NCI-H1048 (cell line): ENCODE measurements around the gene C11orf91.
"Not testable (repeated sequence)": the region's sequence is repeated elsewhere in the genome, so short reads cannot be mapped to it uniquely, and the experiment has no call there.

Source experiments
- DNase-seq: peaks from one replicate; lab custom pipeline; 2025; lab: John Stamatoyannopoulos, UW

The C11orf91 gene

DNA sequence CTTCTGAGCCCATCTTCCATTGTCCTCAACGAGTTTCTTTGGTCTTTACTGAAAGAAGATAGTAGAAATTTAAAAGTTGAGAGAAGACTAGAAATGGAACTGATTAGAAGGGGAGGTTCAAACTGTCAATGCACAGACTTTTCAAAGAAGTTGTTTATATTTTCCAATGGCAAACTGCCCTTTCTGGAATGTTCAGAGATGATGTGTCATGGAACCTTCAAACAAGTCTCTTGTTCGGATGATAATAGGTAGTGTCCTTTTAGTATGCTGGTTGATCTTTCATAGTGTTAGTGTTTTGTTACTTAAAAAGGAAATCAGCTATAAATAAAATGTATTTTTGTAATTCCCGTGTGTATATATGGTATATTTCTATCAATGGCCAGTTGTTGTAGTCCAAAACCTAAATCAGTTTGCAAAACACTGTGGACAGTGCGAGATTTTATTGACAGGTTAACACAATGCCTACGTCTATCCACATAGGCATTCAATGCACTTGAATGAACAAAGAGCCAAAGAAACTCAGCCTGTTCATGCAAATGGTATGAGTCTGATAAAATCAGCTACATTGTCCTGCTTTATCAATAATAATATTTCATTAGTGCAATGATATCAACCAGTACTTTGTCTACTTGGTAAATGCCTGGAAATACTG, 30.9 kb downstream of the C11orf91 start:
- no peak for DNase-seq

DNA sequence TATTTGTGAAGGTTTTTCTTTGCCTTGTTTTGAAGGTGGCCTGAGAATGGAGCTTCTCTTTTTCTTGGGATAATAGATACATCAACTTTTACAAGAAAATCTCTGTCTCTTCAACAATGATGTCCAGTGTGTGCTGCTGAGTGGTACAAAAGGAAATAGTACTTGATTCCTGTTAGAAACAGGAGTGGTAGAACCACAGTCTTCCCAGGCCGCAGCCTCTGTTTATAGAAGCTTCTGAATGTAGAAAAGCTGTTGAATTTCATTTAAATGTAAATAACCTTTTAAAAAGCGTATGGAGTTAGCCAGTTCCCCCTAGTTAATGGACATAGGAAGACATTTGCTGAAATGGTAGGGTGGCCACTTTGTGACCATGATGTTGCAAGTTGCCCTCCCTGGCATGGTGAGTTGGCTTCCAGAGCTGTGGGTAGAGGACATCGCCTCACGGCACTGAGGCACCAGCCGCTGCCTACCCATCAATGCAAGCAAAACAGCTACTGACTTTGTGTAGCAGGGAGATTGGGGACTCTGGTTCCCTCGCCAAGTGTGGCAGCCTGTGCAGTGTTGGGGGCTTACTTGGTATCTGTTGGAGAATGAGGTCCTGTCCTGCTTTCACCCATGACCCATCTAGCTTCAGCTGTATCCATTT, 31.6 kb downstream of the C11orf91 start:
- no peak for DNase-seq

DNA sequence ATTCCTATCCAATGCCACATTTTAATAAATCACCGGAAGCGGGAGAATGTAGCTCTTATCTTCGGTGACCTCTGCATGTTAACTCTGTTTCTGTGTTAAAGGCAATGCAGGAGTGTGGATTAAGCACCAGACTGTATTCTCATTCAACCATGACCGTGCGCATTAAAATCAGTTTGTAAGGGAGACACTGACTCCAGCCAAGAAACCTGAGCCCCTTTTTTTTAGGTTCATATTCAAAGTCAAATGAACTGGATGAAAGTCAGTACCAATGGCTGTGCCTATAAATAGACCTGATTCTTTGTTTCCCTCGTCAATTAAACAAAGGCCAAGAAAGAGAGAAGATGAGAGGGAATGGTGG, 32.2 kb downstream of the C11orf91 start:
- DNase-seq: no peak

DNA sequence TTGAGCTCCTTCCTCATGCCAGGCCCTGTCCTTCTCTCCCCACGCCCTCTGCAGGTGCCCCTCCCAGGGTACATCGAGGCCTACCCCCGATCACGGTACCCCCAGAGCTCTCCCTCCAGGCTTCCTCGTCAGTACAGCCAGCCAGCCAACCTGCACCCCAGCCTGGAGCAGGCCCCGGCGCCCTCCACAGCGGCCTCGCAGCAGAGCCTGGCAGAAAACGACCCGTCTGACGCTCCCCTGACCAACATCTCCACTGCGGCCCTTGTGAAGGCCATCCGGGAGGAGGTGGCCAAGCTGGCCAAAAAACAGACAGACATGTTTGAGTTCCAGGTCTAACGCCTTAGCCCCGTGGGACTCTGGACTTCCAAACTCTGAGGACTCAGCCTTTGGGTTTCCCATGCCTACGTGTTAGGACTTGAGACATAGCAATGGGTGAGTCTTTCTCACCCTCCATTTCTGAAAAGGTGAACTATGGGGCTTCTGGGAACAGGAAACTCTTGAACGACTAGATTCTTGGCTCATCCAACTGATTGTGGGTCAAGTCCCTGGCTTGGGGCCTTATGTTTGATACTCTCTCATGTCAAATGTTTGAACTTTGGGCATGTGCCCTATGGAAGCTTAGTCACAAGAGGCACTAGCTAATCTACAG, 32.7 kb downstream of the C11orf91 start:
- DNase-seq: no peak

DNA sequence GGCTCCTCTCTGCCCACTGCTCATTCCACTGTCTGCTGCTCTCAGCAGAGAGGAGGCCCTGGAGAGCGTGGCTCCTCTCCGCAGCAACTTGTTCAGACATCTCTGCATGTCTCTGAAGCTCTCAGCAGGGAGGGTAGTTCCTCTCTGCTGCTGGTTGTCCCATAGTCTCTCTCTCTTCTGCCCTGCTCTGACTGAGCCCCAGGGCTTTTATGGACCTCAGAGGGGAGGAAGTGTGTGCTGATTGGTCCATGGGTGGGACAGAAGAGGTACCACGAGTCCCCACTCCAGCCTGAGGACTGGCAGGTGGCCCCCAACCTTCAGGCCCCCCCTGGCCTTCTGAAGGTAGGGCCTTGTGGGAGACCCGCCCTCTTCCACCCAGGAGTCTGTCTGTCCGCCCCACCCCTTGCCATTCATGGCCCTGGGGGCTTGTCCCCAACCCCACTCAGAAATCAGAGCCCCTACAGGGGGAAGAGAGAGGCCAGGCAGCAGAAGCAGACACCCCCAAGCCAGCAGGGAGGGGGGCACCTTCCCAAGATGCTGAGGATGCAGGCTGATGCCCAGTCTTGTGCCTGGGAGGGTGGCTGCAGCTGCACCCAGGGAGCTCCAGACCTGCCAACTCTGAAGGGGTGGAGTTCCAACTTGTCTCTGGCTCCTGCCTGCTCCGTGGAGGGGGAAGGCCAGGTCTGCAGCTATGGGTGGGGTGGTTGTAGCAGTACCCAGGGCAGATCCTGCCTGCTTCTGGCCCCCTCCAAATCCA, 35.1 kb downstream of the C11orf91 start:
- no peak for DNase-seq

DNA sequence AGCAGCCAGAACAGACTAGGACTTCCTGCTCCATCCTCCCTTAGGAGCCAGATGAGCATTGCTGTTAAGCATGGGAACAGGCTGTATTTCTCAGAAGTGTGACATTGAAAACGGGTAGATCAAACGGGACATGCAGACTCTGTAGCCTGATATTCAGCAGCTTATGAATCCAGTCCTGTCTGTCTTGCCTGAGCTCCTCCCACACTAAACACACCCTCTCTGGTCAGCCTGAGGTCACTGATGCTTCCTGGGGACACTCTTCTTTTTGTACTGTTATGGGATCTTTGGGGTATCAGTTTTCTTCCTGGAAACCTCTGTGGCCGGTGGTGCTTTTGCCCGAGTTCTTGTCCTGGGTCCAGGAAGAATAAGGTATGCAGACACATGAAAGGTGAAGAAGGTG, 35.8 kb downstream of the C11orf91 start:
- no peak for DNase-seq

DNA sequence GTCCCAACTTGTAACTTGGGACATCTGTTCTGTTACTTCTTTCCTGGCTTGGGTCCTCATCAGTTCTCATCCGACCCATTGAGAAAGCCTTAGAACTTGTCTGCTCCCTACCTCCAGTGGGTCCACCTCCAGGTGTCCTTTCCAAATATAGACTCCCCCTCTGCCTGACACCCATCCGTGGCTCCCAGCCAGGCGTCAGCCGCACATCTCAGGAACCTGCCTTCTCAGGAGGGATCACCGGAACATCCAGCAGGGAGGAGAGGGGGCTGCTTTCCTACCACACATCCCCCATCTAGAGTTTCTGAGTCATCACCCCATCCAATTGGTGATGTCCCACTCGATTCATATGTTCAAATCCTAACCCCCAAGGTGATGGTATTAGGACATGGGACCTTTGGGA, 36.5 kb downstream of the C11orf91 start:
- DNase-seq: no peak

DNA sequence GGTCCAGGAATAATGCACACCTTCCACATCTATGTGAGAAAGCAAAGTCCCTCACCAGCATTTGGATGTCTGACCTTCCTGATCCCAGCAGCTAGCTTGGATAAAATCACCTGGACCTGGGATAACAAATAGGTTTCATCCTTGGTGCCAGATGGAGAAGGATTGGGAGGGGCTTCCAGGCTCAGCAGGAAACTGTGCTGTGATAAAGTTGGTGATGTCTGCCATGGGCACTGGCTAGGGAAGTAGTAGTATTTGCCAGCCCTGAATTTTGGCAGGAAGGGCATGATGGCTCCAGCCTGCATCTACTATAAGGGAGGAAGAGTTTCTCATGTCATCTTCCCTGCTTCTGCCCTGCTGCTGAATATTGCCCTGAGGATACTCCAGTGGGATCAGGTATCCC, 37.5 kb downstream of the C11orf91 start:
- DNase-seq: no peak

DNA sequence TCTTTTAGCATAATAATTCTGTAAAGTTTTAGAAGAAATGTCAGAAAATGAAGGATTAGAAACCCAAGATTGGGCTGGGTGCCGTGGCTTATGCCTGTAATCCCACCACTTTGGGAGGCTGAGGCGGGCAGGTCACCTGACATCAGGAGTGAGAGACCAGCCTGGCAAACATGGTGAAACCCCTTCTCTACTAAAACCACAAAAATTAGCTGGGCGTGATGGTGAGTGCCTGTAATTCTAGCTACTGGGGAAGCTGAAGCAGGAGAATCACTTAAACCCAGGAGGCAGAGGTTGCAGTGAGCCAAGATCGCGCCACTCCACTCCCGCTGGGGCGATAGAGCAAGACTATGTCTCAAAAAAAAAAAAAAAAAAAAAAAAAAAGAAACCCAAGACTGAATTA, 39.1 kb downstream of the C11orf91 start:
- DNase-seq: not testable (repeated sequence)

DNA sequence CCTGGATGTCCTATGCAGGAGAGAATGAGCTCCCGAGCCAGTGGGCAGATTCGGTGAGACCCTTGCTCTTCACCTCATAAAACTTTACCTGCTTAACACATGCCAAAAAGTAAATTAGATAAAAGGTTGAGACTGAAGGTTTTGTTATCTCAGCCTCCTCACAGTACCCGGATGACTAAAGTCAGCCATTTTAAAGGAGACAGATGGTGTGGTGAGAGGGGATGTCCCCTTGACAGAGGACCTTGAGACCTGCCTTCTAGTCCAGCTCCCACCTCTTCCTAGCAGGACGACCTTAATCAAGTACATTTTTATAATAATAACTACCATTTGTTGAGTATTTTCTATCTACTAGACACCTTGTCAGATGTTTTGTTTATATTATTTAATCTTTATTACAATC, 39.7 kb downstream of the C11orf91 start:
- DNase-seq: no peak

DNA sequence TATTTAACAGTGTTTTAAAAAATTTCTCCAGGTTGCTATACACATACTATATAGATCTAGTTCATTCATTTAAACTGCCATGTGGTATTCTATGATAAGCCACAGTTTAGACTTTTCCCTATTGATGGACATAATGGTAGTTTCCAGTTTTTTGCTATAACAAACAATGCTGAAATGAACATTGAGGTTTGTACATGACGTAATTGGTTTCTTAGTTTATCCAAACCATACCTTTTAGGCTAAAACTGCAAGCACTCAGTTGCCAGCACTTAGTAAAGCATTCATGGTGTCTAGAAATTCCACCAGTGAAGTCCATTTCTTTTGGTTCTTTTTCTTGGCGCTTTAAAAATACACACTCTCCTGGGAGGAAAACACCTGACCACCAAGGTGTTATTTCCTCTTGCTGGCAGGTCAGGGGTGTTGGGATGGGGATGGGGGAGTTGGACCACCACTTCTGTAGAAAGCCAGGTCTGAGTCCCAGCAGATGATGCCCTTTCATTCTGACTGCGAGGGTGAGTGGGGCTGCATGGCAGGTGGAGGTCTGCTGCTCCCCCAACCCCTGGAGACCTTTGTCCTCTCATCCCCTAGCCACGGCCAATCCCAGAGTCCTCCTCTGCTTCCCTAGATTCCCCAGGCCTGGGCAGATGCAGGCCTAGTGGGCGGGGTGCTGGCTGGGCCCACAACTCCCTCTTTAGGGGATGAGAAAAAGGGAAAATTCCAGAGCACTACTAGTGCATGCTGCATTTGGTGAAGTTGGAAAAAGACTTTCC, 41.1 kb downstream of the C11orf91 start:
- DNase-seq: no peak

DNA sequence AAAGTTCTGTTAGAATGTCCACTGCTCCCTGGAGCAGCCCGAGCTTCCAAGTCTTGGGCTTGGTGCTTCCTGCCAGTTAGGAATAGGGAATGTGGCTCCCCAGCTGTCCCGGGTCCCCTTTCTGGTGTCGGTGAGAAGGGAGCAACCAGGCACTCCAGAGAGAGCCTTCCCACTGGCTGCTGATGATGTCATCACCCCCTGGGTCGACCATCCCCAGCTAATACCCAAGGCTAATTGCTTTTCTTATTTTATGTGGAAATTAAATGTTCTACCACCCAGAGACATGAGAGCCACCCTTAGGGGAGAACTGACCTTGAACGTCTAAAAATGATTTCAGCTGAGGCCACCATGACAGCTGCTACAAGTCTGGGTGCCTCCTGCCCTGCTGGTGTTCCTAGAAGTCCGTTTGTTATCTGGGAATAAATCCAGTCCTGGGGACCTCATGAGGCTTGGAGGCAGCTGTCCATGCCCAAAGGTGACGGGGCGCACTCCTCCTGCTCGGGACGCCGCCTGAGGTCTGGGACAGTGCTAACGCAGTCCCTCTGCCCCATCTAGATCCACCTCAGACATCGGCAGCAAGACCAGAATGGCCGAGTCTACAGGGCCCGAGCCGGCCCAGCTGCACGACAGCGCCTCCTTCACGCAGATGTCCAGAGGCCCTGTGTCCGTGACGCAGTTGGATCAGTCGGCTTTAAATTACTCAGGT, 42.3 kb downstream of the C11orf91 start:
- DNase-seq: no peak

DNA sequence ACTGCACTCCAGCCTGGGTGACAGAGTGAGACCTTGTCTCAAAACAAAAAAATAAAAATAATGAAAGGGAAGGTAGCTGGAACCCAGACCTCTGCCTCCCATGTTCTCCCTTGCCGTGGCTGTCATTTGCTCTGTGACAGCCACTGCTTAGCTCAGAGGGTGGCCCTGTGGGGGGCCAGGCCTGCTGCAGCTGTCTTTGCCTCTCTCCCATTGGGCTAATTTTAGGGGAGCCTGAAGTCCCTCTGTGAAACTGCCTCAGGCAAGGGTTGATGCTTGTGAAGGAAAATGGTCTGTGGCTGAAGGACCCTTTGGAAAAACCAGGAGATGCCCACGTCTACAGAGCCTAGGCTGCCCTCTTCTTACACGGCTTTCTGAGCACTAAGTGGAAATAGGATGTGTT, 42.9 kb downstream of the C11orf91 start:
- no peak for DNase-seq

DNA sequence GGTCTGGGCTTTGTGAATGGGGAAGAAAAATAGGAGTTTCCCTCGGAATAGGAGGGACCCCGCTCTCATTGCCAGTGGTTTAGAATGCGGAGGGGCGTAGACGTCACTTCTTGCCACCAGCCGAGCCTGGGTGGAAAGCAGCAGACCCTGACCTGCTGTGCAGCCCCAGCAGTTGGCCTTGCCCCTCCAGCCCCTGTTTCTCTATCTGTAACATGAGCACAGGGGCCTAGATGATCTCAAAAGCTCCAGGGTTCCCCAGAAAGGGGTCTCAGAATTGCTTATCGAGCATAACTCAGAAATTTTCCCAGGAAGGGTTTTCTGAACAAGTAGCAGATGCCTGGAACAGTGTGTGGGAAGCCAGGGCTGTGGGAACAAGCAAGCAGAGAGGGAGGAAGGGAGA, 43.9 kb downstream of the C11orf91 start:
- no peak for DNase-seq

DNA sequence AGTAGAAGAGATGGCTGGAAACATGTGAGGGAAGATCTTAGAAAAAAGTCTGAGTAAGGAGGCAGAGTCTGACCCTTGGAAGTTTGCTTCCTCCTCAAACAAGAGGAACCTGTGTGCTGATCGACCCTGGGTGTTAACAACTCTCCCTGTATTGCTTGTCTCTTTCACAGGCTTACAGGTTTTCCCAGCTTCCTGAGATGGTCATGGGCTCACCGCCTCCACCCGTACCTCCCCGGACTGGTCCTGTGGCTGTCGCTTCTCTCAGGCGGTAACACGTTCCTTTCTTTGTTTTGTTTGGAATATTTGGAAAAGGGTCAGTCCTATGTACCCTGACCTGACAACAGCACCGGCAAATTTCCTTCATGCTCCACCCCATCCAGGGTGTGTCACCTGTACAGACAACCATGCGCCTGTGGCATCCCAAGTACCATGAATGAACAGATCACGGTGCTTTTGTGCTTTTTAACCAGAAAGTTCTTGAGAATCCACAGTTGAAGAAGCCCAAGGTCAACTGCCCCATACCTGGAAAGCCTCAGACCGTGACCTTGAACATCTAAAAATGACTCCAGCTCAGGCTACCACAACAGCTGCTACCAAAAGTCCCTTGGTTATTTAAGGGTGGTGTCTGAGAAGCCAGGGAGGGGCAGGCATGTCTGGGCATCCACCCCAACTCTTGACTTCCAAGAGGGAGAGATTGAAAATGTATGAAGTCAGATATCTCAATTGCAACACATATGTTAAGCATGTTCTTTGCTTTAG, 44.6 kb downstream of the C11orf91 start:
- no peak for DNase-seq

DNA sequence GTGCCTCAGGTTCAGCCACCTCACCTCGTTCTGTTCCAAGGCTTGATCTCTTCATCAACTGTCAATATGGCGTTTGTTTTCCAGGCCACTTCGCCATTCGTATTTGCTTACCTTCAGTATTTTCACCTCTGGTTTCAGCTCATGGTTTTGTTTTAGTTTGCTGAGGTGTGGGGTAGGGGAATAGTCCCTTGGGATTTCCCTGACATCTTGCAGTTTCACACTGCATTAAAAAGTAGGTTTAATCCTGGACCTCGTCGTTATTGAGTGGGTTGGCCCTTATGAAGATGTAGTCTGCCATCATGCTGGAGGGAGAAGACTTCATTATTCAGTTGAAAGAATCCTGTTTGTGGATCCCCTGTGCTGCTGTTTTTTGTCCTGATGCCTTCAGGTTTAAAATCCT, 46.0 kb downstream of the C11orf91 start:
- no peak for DNase-seq

DNA sequence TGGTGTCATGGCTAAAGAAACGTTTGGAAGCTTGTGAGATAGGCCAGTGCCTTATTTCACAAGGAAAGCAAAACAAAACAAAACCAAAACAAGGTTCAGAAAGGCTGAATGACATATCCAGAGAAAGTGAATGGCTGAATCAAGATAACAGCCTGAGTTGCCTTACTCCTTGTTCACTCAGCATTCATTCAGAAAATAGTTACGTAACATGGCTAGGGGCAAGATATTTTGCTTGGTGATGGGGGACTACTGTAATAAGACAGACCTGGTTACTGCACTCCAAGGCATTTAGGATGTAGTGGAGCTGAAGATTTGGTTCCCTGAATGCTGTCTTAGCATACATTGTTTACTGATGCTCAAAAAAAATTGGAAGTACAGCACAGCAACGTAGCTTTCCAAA, 47.7 kb downstream of the C11orf91 start:
- no peak for DNase-seq

DNA sequence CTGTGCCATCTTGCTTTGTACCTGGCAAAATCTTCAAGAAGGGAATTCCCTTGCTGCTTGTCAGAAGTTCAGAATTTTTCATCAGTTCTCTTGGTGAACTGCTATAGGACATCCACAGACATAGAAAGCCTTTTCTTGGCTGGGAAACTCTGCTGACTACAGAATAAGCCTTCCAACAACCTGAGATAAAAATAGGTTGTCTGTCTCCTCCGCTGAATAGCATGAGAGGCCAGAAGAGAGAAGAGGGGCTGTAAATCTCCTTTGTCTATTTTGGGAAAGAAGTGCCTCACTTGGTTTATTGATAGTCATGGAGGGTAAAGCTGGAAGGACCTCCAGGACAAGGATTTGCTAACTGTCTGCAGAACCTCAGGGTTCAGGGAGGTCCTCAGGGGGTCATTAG, 48.2 kb downstream of the C11orf91 start:
- no peak for DNase-seq

DNA sequence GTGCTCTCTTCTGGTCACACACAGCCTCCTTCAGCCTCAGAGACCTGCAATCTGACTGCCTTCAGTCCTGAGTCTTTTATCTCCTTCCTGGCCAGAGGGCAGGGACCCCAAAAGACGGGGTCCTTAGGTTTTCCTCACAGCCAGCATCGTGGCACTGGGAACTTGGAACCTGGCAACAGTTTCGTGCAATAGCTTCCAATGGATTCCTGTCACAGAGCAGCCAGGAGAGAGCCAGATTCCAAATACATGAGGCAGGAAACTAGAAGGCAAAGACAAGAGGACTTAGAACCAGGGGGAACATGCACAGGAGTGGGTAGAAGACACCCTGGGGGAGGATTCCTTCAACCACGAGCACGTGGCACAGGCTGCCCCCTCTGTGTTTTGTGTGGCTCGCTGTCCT, 48.6 kb downstream of the C11orf91 start:
- no peak for DNase-seq

DNA sequence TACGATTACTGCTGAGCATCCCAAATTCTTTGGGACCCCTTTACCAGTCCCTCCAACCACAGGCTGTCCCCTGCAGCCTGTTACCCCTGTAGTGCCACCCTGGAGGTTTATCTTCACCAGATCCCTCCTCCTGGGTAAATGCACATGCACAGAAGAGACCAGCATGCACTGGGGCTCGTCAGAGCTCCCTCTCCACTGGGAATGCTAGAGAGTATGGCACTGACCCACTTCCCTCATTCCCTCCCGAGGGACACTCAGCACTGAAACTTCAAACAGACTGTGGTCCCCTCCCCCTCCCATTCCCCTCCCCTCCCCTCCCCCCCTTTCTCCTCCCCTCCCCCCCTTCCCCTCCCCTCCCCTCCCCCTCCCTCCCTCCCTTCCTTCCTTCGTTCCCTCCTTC, 49.1 kb downstream of the C11orf91 start:
- DNase-seq: no peak

DNA sequence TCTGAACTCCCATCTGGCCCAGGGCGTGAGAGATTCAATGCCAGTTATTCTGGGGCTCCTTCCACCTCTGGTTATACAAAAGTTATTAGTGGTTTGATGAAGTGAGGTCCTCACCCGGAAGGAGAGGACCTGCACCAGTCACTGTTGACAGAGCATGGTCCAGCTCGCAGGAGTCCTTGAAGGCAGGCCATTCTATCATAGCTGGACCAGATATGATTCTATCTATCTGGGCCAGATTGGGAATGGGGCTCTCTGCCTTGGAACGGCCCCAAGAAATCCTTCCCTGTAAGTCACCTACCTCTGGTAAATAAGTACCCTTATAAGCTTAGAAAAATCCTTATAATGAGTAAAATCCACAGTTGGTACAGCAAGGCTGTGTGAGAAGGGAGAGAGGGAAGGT, 50.7 kb downstream of the C11orf91 start:
- no peak for DNase-seq
